Measurements from ENCODE around the gene CMTR1. TPM values are rescaled to one million over a fixed set of nuclear protein-coding genes. Genes with fewer than 3 reads are reported as not detected.

CMTR1 gene
- total RNA-seq, 1 experiment from 2014 or later, result 28.7 TPM

- Histone ChIP-seq H3K79me2 (ENCODE audit: low read length) (no peaks in the 10 kb centered on the region), H3K4me1 (ENCODE audit: low read length) (no peaks in the 10 kb centered on the region), H3K9ac (ENCODE audit: low read length) (no peak overlapping the region), H3K4me3 (ENCODE audit: low read length) (no peak overlapping the region), H3K36me3 (ENCODE audit: insufficient read depth, low read length) (0 out of 2 replicates have a peak, but pooled peaks cover 3% of the 10 kb centered on the region), H3K9me2 (replicated peaks; ENCODE audit: insufficient read depth, low read length) (no peaks in the 10 kb centered on the region), H4K20me1 (ENCODE audit: insufficient read depth, low read depth, low read length) (no peaks in the 10 kb centered on the region; the same call in 1 of the 2 replicates), H3K9me3 (ENCODE audit: low read length) (no peaks in the 10 kb centered on the region), H2AFZ (ENCODE audit: low read length) (no peak overlapping the region), H3K4me2 (ENCODE audit: low read depth, low read length, poor library complexity, severe bottlenecking) (no peak overlapping the region), H3K27me3 (ENCODE audit: low read length) (no peaks in the 10 kb centered on the region), H3K27ac (ENCODE audit: low read length) (no peak overlapping the region)
- DNase-seq, result no peak
Measured at GRCh38 chr6:37483252-37483901, 50.4 kb downstream of the CMTR1 start.

- Histone ChIP-seq H3K9me3 (ENCODE audit: low read length) (no peaks in the 10 kb centered on the region), H3K27ac (ENCODE audit: low read length) (no peak overlapping the region), H3K4me1 (ENCODE audit: low read length) (no peaks in the 10 kb centered on the region), H3K9ac (ENCODE audit: low read length) (no peak overlapping the region), H4K20me1 (ENCODE audit: insufficient read depth, low read depth, low read length) (no peaks in the 10 kb centered on the region; the same call in 1 of the 2 replicates), H3K79me2 (ENCODE audit: low read length) (no peaks in the 10 kb centered on the region), H3K36me3 (ENCODE audit: insufficient read depth, low read length) (0 out of 2 replicates have a peak, but pooled peaks cover 3% of the 10 kb centered on the region), H3K4me2 (ENCODE audit: low read depth, low read length, poor library complexity, severe bottlenecking) (no peak overlapping the region), H3K27me3 (ENCODE audit: low read length) (no peaks in the 10 kb centered on the region), H3K9me2 (replicated peaks; ENCODE audit: insufficient read depth, low read length) (no peaks in the 10 kb centered on the region), H2AFZ (ENCODE audit: low read length) (no peak overlapping the region), H3K4me3 (ENCODE audit: low read length) (no peak overlapping the region)
- DNase-seq, result peak; percentile 82
Measured at GRCh38 chr6:37483917-37484785, 51.1 kb downstream of the CMTR1 start.

GRCh38 chr6:37484786-37485170, 51.8 kb downstream of the CMTR1 start:
- Histone ChIP-seq H2AFZ (ENCODE audit: low read length) (no peak overlapping the region), H3K4me2 (ENCODE audit: low read depth, low read length, poor library complexity, severe bottlenecking) (no peak overlapping the region), H3K27ac (ENCODE audit: low read length) (no peak overlapping the region), H3K36me3 (ENCODE audit: insufficient read depth, low read length) (no peaks in the 10 kb centered on the region), H3K9me2 (replicated peaks; ENCODE audit: insufficient read depth, low read length) (no peaks in the 10 kb centered on the region), H3K27me3 (ENCODE audit: low read length) (no peaks in the 10 kb centered on the region), H3K9me3 (ENCODE audit: low read length) (no peaks in the 10 kb centered on the region), H3K9ac (ENCODE audit: low read length) (no peak overlapping the region), H3K79me2 (ENCODE audit: low read length) (no peaks in the 10 kb centered on the region), H3K4me1 (ENCODE audit: low read length) (peaks cover 2% of the 10 kb centered on the region; the same call in 1 of the 2 replicates), H3K4me3 (ENCODE audit: low read length) (no peak overlapping the region), H4K20me1 (ENCODE audit: insufficient read depth, low read depth, low read length) (no peaks in the 10 kb centered on the region; the same call in 1 of the 2 replicates)
- DNase-seq, result no peak

- H3K4me1 ChIP-seq (ENCODE audit: low read length), result peaks cover 8% of the 10 kb centered on the region
- no peak for DNase-seq
- no peak overlapping the region for H3K9ac ChIP-seq (ENCODE audit: low read length)
- no peaks in the 10 kb centered on the region for H3K27me3 ChIP-seq (ENCODE audit: low read length)
- no peak overlapping the region for H3K27ac ChIP-seq (ENCODE audit: low read length)
- H3K9me3 ChIP-seq (ENCODE audit: low read length), result no peaks in the 10 kb centered on the region
- no peak overlapping the region for H3K4me2 ChIP-seq (ENCODE audit: low read depth, low read length, poor library complexity, severe bottlenecking)
- no peaks in the 10 kb centered on the region; the same call in 1 of the 2 replicates for H3K79me2 ChIP-seq (ENCODE audit: low read length)
- H3K36me3 ChIP-seq (ENCODE audit: insufficient read depth, low read length), result no peaks in the 10 kb centered on the region
- no peak overlapping the region for H3K4me3 ChIP-seq (ENCODE audit: low read length)
- H3K9me2 ChIP-seq (replicated peaks; ENCODE audit: insufficient read depth, low read length), result no peaks in the 10 kb centered on the region
- H2AFZ ChIP-seq (ENCODE audit: low read length), result no peak overlapping the region
- no peaks in the 10 kb centered on the region; the same call in 1 of the 2 replicates for H4K20me1 ChIP-seq (ENCODE audit: insufficient read depth, low read depth, low read length)
Measured at GRCh38 chr6:37485291-37485702, 52.3 kb downstream of the CMTR1 start.

GRCh38 chr6:37486121-37486839, 53.3 kb downstream of the CMTR1 start:
- Histone ChIP-seq H2AFZ (ENCODE audit: low read length) (no peak overlapping the region), H3K79me2 (ENCODE audit: low read length) (no peaks in the 10 kb centered on the region; the same call in 1 of the 2 replicates), H3K4me3 (ENCODE audit: low read length) (no peak overlapping the region), H3K9me3 (ENCODE audit: low read length) (no peaks in the 10 kb centered on the region), H3K9ac (ENCODE audit: low read length) (no peak overlapping the region), H3K4me2 (ENCODE audit: low read depth, low read length, poor library complexity, severe bottlenecking) (no peak overlapping the region), H3K27ac (ENCODE audit: low read length) (no peak overlapping the region), H3K27me3 (ENCODE audit: low read length) (no peaks in the 10 kb centered on the region), H3K4me1 (ENCODE audit: low read length) (peaks cover 13% of the 10 kb centered on the region), H3K36me3 (ENCODE audit: insufficient read depth, low read length) (no peaks in the 10 kb centered on the region), H4K20me1 (ENCODE audit: insufficient read depth, low read depth, low read length) (no peaks in the 10 kb centered on the region; the same call in 1 of the 2 replicates), H3K9me2 (replicated peaks; ENCODE audit: insufficient read depth, low read length) (no peaks in the 10 kb centered on the region)
- no peak for DNase-seq

- no peak for DNase-seq
- no peaks in the 10 kb centered on the region for H3K36me3 ChIP-seq (ENCODE audit: insufficient read depth, low read length)
- no peaks in the 10 kb centered on the region for H3K9me3 ChIP-seq (ENCODE audit: low read length)
- H3K79me2 ChIP-seq (ENCODE audit: low read length), result no peaks in the 10 kb centered on the region; the same call in 1 of the 2 replicates
- no peaks in the 10 kb centered on the region for H3K27me3 ChIP-seq (ENCODE audit: low read length)
- H3K4me3 ChIP-seq (ENCODE audit: low read length), result no peak overlapping the region
- H4K20me1 ChIP-seq (ENCODE audit: insufficient read depth, low read depth, low read length), result no peaks in the 10 kb centered on the region; the same call in 1 of the 2 replicates
- H2AFZ ChIP-seq (ENCODE audit: low read length), result no peak overlapping the region
- H3K27ac ChIP-seq (ENCODE audit: low read length), result no peak overlapping the region
- no peak overlapping the region for H3K9ac ChIP-seq (ENCODE audit: low read length)
- H3K9me2 ChIP-seq (replicated peaks; ENCODE audit: insufficient read depth, low read length), result no peaks in the 10 kb centered on the region
- no peak overlapping the region for H3K4me2 ChIP-seq (ENCODE audit: low read depth, low read length, poor library complexity, severe bottlenecking)
- H3K4me1 ChIP-seq (ENCODE audit: low read length), result peaks cover 13% of the 10 kb centered on the region
Measured at GRCh38 chr6:37487591-37488380, 54.8 kb downstream of the CMTR1 start.

GRCh38 chr6:37488476-37488875, 55.5 kb downstream of the CMTR1 start:
- no peak overlapping the region for H2AFZ ChIP-seq (ENCODE audit: low read length)
- no peak overlapping the region for H3K4me3 ChIP-seq (ENCODE audit: low read length)
- H4K20me1 ChIP-seq (ENCODE audit: insufficient read depth, low read depth, low read length), result no peaks in the 10 kb centered on the region; the same call in 1 of the 2 replicates
- H3K27me3 ChIP-seq (ENCODE audit: low read length), result no peaks in the 10 kb centered on the region
- no peak overlapping the region for H3K4me2 ChIP-seq (ENCODE audit: low read depth, low read length, poor library complexity, severe bottlenecking)
- H3K9me3 ChIP-seq (ENCODE audit: low read length), result no peaks in the 10 kb centered on the region
- H3K79me2 ChIP-seq (ENCODE audit: low read length), result no peaks in the 10 kb centered on the region; the same call in 1 of the 2 replicates
- no peak overlapping the region for H3K9ac ChIP-seq (ENCODE audit: low read length)
- no peak overlapping the region for H3K27ac ChIP-seq (ENCODE audit: low read length)
- H3K36me3 ChIP-seq (ENCODE audit: insufficient read depth, low read length), result no peaks in the 10 kb centered on the region
- no peak for DNase-seq
- no peaks in the 10 kb centered on the region for H3K9me2 ChIP-seq (replicated peaks; ENCODE audit: insufficient read depth, low read length)
- peaks cover 13% of the 10 kb centered on the region for H3K4me1 ChIP-seq (ENCODE audit: low read length)

All from Karpas-422 (cell line).